Activated naive CD4-positive, alpha-beta T cell treated with anti-CD3 and anti-CD28 coated beads, Interleukin-2, amount 10 ng/mL, durations not matched to agents 7 days and 5 days (primary cell): Measurements from ENCODE around the gene SLC7A6OS.

Experiments used
- CTCF ChIA-PET: fragments of 350-600 bp; sonication (Branson Sonifier 250); formaldehyde crosslinking; loops from one replicate; lab custom pipeline; 2021; ENCODE audit warnings: antibody characterized with exemption; lab: Charles Lee
- DNase-seq: peaks from one replicate; pipeline ENCODE4 v3.0.0-alpha.2; 2020
- H3K27ac Mint-ChIP-seq: one replicate; pipeline ENCODE4 v1.8.0; 2021; ENCODE audit warnings: mild to moderate bottlenecking, moderate library complexity, mixed read lengths
- H3K27me3 Mint-ChIP-seq: one replicate; pipeline ENCODE4 v1.8.0; 2021; ENCODE audit warnings: mild to moderate bottlenecking, mixed read lengths
- H3K36me3 Mint-ChIP-seq: one replicate; pipeline ENCODE4 v1.8.0; 2021; ENCODE audit warnings: mixed read lengths
- H3K4me1 Mint-ChIP-seq: one replicate; pipeline ENCODE4 v1.8.0; 2021; ENCODE audit warnings: mixed read lengths
- H3K4me3 Mint-ChIP-seq: one replicate; pipeline ENCODE4 v1.8.0; 2021; ENCODE audit warnings: mild to moderate bottlenecking, moderate library complexity, mixed read lengths
- H3K9me3 Mint-ChIP-seq: one replicate; pipeline ENCODE4 v1.8.0; 2021; ENCODE audit warnings: mixed read lengths

The SLC7A6OS gene

GRCh38 chr16:68287276-68288251, 23.2 kb downstream of the SLC7A6OS start:
- peak overlapping the region; percentile 86 for H3K27ac Mint-ChIP-seq
- H3K4me3 Mint-ChIP-seq = peak overlapping the region; percentile 73
- no peaks in the 10 kb centered on the region for H3K27me3 Mint-ChIP-seq
- no peaks in the 10 kb centered on the region for H3K9me3 Mint-ChIP-seq
- CTCF ChIA-PET = interaction anchor here (1.0 to 4.0 kb wide), 5 partner anchors 12 to 41 kb away, joined by 3 to 58 read pairs (median 5); partner anchors contain the start of genes PRMT7, SLC7A6 and SLC7A6OS
- H3K36me3 Mint-ChIP-seq = peaks cover 75% of the 10 kb centered on the region
- DNase-seq = peak; percentile 60
- peaks cover 95% of the 10 kb centered on the region for H3K4me1 Mint-ChIP-seq

GRCh38 chr16:68286153-68287074, 24.3 kb downstream of the SLC7A6OS start:
- H3K36me3 Mint-ChIP-seq = peaks cover 76% of the 10 kb centered on the region
- peak overlapping the region; percentile 86 for H3K27ac Mint-ChIP-seq
- no peaks in the 10 kb centered on the region for H3K9me3 Mint-ChIP-seq
- peak overlapping the region; percentile 73 for H3K4me3 Mint-ChIP-seq
- DNase-seq = peak; percentile 59
- H3K4me1 Mint-ChIP-seq = peaks cover 95% of the 10 kb centered on the region
- no peaks in the 10 kb centered on the region for H3K27me3 Mint-ChIP-seq
- CTCF ChIA-PET = interaction anchor here (0.8 to 4.4 kb wide), 8 partner anchors 10 to 43 kb away, joined by 3 to 41 read pairs (median 9); partner anchors contain the start of genes PRMT7, SLC7A6 and SLC7A6OS

- no peak for DNase-seq
- no peaks in the 10 kb centered on the region for H3K27me3 Mint-ChIP-seq
- H3K27ac Mint-ChIP-seq = peak overlapping the region; percentile 86
- H3K9me3 Mint-ChIP-seq = no peaks in the 10 kb centered on the region
- peaks cover 77% of the 10 kb centered on the region for H3K36me3 Mint-ChIP-seq
- peaks cover 95% of the 10 kb centered on the region for H3K4me1 Mint-ChIP-seq
- CTCF ChIA-PET = interaction anchor here (1.4 to 4.4 kb wide), 8 partner anchors 9 to 43 kb away, joined by 5 to 41 read pairs (median 9); partner anchors contain the start of genes PRMT7, SLC7A6 and SLC7A6OS
- peak overlapping the region; percentile 73 for H3K4me3 Mint-ChIP-seq
Observed at GRCh38 chr16:68285683-68286082, 25.1 kb downstream of the SLC7A6OS start.

- no peaks in the 10 kb centered on the region for H3K27me3 Mint-ChIP-seq
- peak overlapping the region; percentile 86 for H3K27ac Mint-ChIP-seq
- peaks cover 73% of the 10 kb centered on the region for H3K36me3 Mint-ChIP-seq
- peak overlapping the region; percentile 73 for H3K4me3 Mint-ChIP-seq
- no peaks in the 10 kb centered on the region for H3K9me3 Mint-ChIP-seq
- H3K4me1 Mint-ChIP-seq = peaks cover 92% of the 10 kb centered on the region
- CTCF ChIA-PET = interaction anchor here (0.9 to 4.4 kb wide), 9 partner anchors 8 to 26 kb away, joined by 3 to 41 read pairs (median 9); partner anchors contain the start of genes PRMT7, SLC7A6 and SLC7A6OS
- no peak for DNase-seq
Observed at GRCh38 chr16:68284847-68285246, 25.9 kb downstream of the SLC7A6OS start.

DNA sequence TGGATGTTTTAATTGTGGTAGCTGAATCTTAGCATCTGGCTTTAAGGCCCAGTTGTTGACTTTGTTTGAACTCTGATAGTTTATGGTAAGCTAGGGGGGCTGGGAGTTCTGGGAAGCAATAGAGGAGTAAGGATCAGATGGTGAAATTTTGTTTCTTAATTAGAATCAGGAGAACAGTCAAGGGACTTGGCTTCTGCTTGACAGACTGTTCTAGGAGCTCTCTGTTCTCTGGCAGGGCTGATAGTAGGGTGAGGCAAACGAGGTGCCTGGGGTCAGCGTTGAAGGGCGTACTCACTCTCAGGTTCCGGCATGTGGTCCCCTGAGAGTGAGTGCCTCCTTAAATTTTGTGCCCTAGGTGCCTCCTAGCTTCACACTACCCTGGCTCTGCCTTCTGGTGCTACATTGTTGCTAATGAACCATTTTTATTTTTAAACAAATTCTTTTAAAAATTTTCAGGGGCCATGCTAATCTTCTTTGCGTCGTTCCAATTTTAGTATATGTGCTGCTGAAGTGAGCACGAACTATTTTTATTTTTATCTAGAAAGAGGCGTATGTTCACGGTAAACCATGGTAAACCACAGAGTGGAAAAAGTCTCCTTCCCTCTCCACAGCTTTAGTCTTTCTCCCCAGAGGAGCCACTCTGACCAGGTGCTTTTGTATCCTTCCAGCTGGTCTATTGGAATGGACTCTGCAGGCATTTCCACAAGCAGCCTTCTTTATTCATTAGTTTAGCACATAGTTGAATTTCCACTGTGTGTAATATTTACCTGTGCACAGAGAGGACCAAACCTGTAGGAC, 26.7 kb downstream of the SLC7A6OS start:
- peaks cover 72% of the 10 kb centered on the region for H3K36me3 Mint-ChIP-seq
- no peaks in the 10 kb centered on the region for H3K27me3 Mint-ChIP-seq
- H3K9me3 Mint-ChIP-seq = no peaks in the 10 kb centered on the region
- H3K27ac Mint-ChIP-seq = peak overlapping the region; percentile 86
- CTCF ChIA-PET = interaction anchor here (0.5 to 4.4 kb wide), 11 partner anchors 9 to 516 kb away, joined by 3 to 41 read pairs (median 5); partner anchors contain the start of genes PRMT7, SLC7A6 and SLC7A6OS
- peaks cover 92% of the 10 kb centered on the region for H3K4me1 Mint-ChIP-seq
- H3K4me3 Mint-ChIP-seq = peak overlapping the region; percentile 73
- peak; percentile 51 for DNase-seq

DNA sequence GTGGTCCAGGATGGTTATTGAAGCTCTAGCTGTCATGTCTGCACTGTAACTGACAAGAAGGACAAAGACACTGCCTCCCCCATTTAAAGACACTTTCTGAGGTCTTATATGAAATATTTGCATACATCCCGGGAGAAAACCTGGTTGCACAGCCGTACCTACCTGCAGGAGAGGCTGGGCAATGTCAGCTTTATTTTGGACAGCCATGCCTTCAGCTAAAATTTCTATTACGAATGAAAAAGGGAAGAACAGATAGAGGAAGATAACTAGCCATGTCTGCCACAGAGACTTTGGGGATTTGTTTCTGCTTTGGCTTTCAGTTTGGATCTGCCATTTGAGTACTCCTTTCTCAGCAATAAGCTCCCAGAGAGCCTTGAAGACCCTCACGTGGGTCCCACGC, 27.4 kb downstream of the SLC7A6OS start:
- Mint-ChIP-seq H3K4me3 (peak overlapping the region; percentile 73), H3K36me3 (peaks cover 72% of the 10 kb centered on the region), H3K27ac (peak overlapping the region; percentile 86), H3K27me3 (no peaks in the 10 kb centered on the region), H3K9me3 (no peaks in the 10 kb centered on the region), H3K4me1 (peaks cover 87% of the 10 kb centered on the region)
- no peak for DNase-seq
- CTCF ChIA-PET = interaction anchor here (0.5 to 4.4 kb wide), 7 partner anchors 10 to 517 kb away, joined by 3 to 41 read pairs (median 4); partner anchors contain the start of genes PRMT7, SLC7A6 and SLC7A6OS

GRCh38 chr16:68282064-68282452, 28.7 kb downstream of the SLC7A6OS start:
- Mint-ChIP-seq H3K4me1 (peaks cover 75% of the 10 kb centered on the region), H3K4me3 (peak overlapping the region; percentile 20), H3K27me3 (no peaks in the 10 kb centered on the region), H3K36me3 (peaks cover 59% of the 10 kb centered on the region), H3K27ac (peak overlapping the region; percentile 86), H3K9me3 (no peaks in the 10 kb centered on the region)
- DNase-seq = no peak
- CTCF ChIA-PET = interaction anchor here (3.6 kb wide), 1 partner anchor 18 kb away, joined by 16 read pairs; the partner anchor contains the start of gene SLC7A6

GRCh38 chr16:68281368-68282063, 29.2 kb downstream of the SLC7A6OS start:
- DNase-seq = peak; percentile 63
- Mint-ChIP-seq H3K27me3 (no peaks in the 10 kb centered on the region), H3K36me3 (peaks cover 60% of the 10 kb centered on the region), H3K4me3 (peak overlapping the region; percentile 20), H3K9me3 (no peaks in the 10 kb centered on the region), H3K27ac (peak overlapping the region; percentile 86), H3K4me1 (peaks cover 77% of the 10 kb centered on the region)
- CTCF ChIA-PET = interaction anchor here (3.6 kb wide), 1 partner anchor 18 kb away, joined by 16 read pairs; the partner anchor contains the start of gene SLC7A6

DNA sequence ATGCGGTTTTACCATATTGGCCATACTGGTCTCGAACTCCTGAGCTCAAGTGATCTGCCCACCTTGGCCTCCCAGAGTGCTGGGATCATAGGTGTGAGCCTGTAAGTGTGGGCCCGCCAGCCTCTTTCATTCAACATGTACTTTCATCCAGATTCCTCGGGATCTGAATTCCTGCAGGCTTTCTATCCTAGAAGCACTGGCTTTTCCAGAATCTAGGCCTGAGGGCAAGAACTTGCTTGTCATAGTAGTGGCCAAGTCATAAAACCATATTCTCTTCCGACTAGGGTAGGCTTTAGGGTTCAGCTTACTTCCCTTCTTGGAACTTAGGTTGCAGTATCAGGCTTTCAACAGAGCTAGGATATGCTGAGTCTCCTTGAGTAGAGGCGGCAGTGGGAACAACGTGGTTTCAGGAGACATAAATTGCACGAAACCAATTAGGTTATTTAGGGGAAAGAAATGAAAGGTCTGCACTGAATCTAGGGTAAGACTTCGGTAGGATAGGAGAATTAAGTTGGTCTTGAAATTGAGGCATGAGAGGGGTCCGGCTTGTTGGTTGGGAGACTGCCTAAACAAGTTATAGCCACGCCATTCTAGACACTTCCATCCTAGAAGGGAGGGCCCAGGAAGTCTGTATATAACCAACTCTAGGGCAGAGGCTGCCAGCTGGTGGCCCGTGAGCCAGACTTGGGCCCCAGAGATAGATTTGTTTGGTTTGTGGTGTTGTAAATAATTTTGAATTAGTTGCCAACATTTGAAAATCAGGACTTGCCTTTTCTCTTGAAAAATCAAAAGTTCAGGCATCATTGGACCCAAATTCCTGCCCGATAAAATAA, 30.8 kb downstream of the SLC7A6OS start:
- Mint-ChIP-seq H3K27me3 (no peaks in the 10 kb centered on the region), H3K27ac (peak overlapping the region; percentile 33), H3K4me3 (no peak overlapping the region), H3K9me3 (no peaks in the 10 kb centered on the region), H3K4me1 (peaks cover 78% of the 10 kb centered on the region), H3K36me3 (peaks cover 65% of the 10 kb centered on the region)
- DNase-seq = no peak
- CTCF ChIA-PET = interaction anchor here (1.4 to 3.6 kb wide), 3 partner anchors 11 to 18 kb away, joined by 5 to 16 read pairs (median 9); partner anchors contain the start of gene SLC7A6

GRCh38 chr16:68276223-68276622, 34.5 kb downstream of the SLC7A6OS start:
- Mint-ChIP-seq H3K4me1 (peaks cover 78% of the 10 kb centered on the region), H3K4me3 (peak overlapping the region; percentile 39), H3K27me3 (no peaks in the 10 kb centered on the region), H3K36me3 (peaks cover 61% of the 10 kb centered on the region), H3K27ac (peak overlapping the region; percentile 91), H3K9me3 (no peaks in the 10 kb centered on the region)
- CTCF ChIA-PET = interaction anchor here (1.0 to 4.0 kb wide), 7 partner anchors 9 to 52 kb away, joined by 3 to 21 read pairs (median 5); partner anchors contain the start of genes PRMT7, SLC7A6 and SLC7A6OS
- no peak for DNase-seq

DNA sequence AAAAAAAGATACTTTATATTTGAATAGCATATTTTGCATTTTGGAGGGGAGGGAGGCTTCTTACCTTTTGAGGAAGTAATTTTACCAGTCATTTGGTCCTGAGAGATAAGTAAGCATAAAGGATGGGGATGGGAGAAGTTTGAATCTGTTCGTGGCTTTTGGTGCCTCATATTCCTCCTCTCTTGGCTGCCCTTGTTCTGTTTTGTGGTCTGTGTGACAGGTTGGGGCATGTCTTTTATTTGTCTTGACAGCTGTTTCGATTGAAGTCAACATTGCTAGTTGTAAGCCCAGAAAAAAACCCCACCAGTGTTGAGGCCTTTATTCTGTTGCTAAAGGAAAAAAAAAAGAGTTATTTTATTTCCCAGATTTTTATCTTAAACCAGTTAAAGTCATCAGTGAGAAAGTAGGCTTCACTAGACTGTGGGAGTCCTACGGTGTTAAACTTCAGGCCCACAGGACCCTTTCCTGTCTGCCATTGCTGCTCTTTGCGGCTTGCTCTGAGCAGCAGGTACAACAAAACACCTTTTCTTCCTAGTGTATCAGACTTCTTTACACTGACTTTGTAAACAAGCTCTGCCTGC, 35.0 kb downstream of the SLC7A6OS start:
- H3K27ac Mint-ChIP-seq = peak overlapping the region; percentile 91
- peak; percentile 69 for DNase-seq
- H3K36me3 Mint-ChIP-seq = peaks cover 61% of the 10 kb centered on the region

More for the DNA sequence above, 35.0 kb downstream of the SLC7A6OS start:
- CTCF ChIA-PET = interaction anchor here (1.0 to 4.0 kb wide), 7 partner anchors 10 to 53 kb away, joined by 3 to 21 read pairs (median 5); partner anchors contain the start of genes PRMT7, SLC7A6 and SLC7A6OS
- Mint-ChIP-seq H3K4me1 (peaks cover 77% of the 10 kb centered on the region), H3K4me3 (peak overlapping the region; percentile 39), H3K27me3 (no peaks in the 10 kb centered on the region), H3K9me3 (no peaks in the 10 kb centered on the region)
